Measurements from ENCODE around the gene TRIM39. TPM values are rescaled to one million over a fixed set of nuclear protein-coding genes. Genes with fewer than 3 reads are reported as not detected.

TRIM39 gene
- total and polyA plus RNA-seq, 2 donors (not counting 1 experiment from before 2014, with no cell fraction given), result 18.1 to 31.4 TPM

DNA sequence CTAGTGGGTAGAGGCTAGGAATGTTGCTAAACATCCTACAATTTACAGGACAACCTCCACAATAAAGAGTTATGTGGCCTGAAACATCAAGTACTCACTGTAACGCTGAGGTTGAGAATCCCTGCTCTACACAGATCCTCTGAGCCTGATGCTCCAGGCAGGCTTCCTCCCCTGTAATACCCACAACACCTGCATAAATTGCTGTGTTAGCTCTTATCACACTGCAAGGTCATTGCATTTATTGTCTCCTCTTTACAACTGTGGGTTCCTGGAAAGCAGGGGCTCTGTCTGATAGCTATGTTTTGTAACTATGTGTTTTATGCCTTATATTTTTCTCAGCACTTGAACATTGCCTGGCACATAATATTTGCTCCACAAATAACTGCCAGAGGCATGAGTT lies 29.8 kb downstream of the TRIM39 start:
- Mint-ChIP-seq H3K4me3 (no peak overlapping the region), H3K27ac (no peak overlapping the region), H3K27me3 (peaks cover 42% of the 10 kb centered on the region), H3K4me1 (peaks cover 9% of the 10 kb centered on the region), H3K9me3 (ENCODE audit: insufficient read depth) (no peaks in the 10 kb centered on the region)
- Histone ChIP-seq H3K4me3 (ENCODE audit: control extremely low read depth in 1 of 5, extremely low read depth in 1 of 5, insufficient read depth in 1 of 5, low read depth in 2 of 5, low read length in 4 of 5) (no peak overlapping the region), H3K27me3 (replicated peaks in 1 of 4; ENCODE audit: control extremely low read depth in 1 of 4, control insufficient read depth in 3 of 4, insufficient read depth in 4 of 4, low read length in 3 of 4) (peaks cover 0 to 44% (median 26%) of the 10 kb centered on the region in 4 experiments), H3K9me3 (ENCODE audit: control extremely low read depth in 1 of 3, control insufficient read depth in 2 of 3, insufficient read depth in 1 of 3, low read length in 2 of 3) (peaks cover 0 to 5% (median 0%) of the 10 kb centered on the region in 3 donors), H3K36me3 (replicated peaks in 1 of 2; ENCODE audit: control extremely low read depth in 1 of 2, control insufficient read depth in 1 of 2, extremely low read depth in 1 of 2, insufficient read depth in 2 of 2, low read length in 1 of 2) (no peaks in the 10 kb centered on the region), H3K9ac (ENCODE audit: low read length) (no peak overlapping the region), H3K27ac (ENCODE audit: low read length in 2 of 2) (no peak overlapping the region), H3K79me2 (ENCODE audit: control insufficient read depth, insufficient read depth, low read length) (no peaks in the 10 kb centered on the region), H2AFZ (ENCODE audit: insufficient read depth, low read depth, low read length, poor library complexity, severe bottlenecking) (no peak overlapping the region), H3K4me1 (ENCODE audit: control insufficient read depth in 2 of 2, insufficient read depth in 2 of 2, low read length in 2 of 2) (peaks cover 7 to 12% of the 10 kb centered on the region in 2 donors), H3K4me2 (replicated peaks; ENCODE audit: low read depth, low read length, poor library complexity, severe bottlenecking) (no peak overlapping the region), H4K20me1 (ENCODE audit: control insufficient read depth, insufficient read depth, low read length, poor library complexity, severe bottlenecking) (no peaks in the 10 kb centered on the region)
- POLR2A ChIA-PET, result no interaction called here
- CTCF ChIA-PET, result interaction anchor here (0.7 to 1.3 kb wide), 4 partner anchors 9 to 559 kb away, joined by 3 read pairs; no protein-coding TSS in a partner anchor
- no peak for ATAC-seq (ENCODE audit: low read depth)
- intact Hi-C loops (cut with micrococcal nuclease), result no loop called here
- no peak for DNase-seq
- WGBS (ENCODE audit: insufficient coverage), result 88% methylated on average over 1 of the region's 1 CpG
- TF ChIP-seq EZH2 (IDR thresholded peaks at IDR 0.05; ENCODE audit: borderline replicate concordance, insufficient read depth, low read depth, low read length, poor library complexity, severe bottlenecking), result no peak
- TF ChIP-seq, protein P1, sequence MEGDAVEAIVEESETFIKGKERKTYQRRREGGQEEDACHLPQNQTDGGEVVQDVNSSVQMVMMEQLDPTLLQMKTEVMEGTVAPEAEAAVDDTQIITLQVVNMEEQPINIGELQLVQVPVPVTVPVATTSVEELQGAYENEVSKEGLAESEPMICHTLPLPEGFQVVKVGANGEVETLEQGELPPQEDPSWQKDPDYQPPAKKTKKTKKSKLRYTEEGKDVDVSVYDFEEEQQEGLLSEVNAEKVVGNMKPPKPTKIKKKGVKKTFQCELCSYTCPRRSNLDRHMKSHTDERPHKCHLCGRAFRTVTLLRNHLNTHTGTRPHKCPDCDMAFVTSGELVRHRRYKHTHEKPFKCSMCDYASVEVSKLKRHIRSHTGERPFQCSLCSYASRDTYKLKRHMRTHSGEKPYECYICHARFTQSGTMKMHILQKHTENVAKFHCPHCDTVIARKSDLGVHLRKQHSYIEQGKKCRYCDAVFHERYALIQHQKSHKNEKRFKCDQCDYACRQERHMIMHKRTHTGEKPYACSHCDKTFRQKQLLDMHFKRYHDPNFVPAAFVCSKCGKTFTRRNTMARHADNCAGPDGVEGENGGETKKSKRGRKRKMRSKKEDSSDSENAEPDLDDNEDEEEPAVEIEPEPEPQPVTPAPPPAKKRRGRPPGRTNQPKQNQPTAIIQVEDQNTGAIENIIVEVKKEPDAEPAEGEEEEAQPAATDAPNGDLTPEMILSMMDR (IDR thresholded peaks at IDR 0.05), result no peak

DNA sequence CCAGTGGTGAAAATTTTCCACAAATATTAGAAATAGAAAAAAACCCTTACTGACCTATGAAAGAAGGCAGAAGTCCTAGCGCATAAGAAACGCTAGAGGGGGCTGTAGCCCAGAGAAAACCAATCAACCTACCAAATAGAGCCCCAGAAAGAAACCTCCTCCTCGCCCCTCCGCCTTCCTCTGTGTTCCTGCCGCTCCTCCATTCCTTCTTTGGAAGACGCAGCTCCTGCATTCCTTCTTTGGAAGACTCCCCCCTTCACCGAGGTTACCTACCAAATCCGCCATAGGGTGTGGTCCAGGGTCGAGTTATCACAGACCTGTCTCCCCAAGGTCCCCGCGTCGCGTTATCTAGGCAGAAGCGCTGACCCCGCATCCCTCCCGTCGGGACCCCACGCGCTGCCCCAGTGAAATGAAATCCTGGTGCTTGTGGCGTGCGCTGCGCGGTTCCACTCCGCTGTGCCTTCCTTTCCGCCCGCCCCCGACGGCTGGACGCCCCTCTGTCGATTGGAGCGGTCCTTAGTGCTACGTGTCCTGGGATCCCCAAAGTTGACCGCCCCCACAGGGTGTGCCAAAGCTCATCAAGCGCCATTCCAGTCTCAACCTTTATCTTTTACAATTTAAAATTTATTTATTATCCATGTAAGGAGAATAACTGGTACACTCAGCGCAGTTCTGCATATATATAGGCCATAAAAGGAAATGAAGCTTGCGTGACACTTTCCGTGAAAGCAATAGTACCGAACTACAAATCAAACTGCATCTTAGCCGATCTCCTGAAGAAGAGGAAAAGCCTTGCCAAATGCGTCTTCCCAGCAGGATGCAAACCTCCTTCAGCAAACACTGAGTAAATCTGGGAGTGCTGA lies 31.2 kb downstream of the TRIM39 start:
- H3K9me3 ChIP-seq (ENCODE audit: control extremely low read depth in 1 of 3, control insufficient read depth in 2 of 3, insufficient read depth in 1 of 3, low read length in 2 of 3), result peaks cover 0 to 5% (median 0%) of the 10 kb centered on the region in 3 donors
- H3K36me3 ChIP-seq (replicated peaks in 1 of 2; ENCODE audit: control extremely low read depth in 1 of 2, control insufficient read depth in 1 of 2, extremely low read depth in 1 of 2, insufficient read depth in 2 of 2, low read length in 1 of 2), result no peaks in the 10 kb centered on the region
- Mint-ChIP-seq H3K27me3 (peaks cover 51% of the 10 kb centered on the region), H3K27ac (no peak overlapping the region), H3K9me3 (ENCODE audit: insufficient read depth) (no peaks in the 10 kb centered on the region), H3K4me1 (peaks cover 9% of the 10 kb centered on the region), H3K4me3 (peak overlapping the region; percentile 93)
- peaks cover 7 to 12% of the 10 kb centered on the region in 2 donors for H3K4me1 ChIP-seq (ENCODE audit: control insufficient read depth in 2 of 2, insufficient read depth in 2 of 2, low read length in 2 of 2)
- ChIA-PET CTCF (interaction anchor here (0.8 to 3.4 kb wide), 9 partner anchors 9 to 372 kb away, joined by 3 to 20 read pairs (median 3); no protein-coding TSS in a partner anchor), POLR2A (no interaction called here)
- peak overlapping the region; percentile 87 for H3K4me2 ChIP-seq (replicated peaks; ENCODE audit: low read depth, low read length, poor library complexity, severe bottlenecking)
- peak overlapping the region; percentile 61 for H3K9ac ChIP-seq (ENCODE audit: low read length)
- WGBS (ENCODE audit: insufficient coverage), result 7% methylated on average over 34 of the region's 40 CpGs
- no peaks in the 10 kb centered on the region for H4K20me1 ChIP-seq (ENCODE audit: control insufficient read depth, insufficient read depth, low read length, poor library complexity, severe bottlenecking)
- no peaks in the 10 kb centered on the region for H3K79me2 ChIP-seq (ENCODE audit: control insufficient read depth, insufficient read depth, low read length)
- H3K4me3 ChIP-seq (ENCODE audit: control extremely low read depth in 1 of 5, extremely low read depth in 1 of 5, insufficient read depth in 1 of 5, low read depth in 2 of 5, low read length in 4 of 5), result peak overlapping the region; percentile 28 to 64 (median 51)
- ATAC-seq (ENCODE audit: low read depth) (peak; percentile 82), DNase-seq (peak; percentile 81)
- H3K27me3 ChIP-seq (replicated peaks in 1 of 4; ENCODE audit: control extremely low read depth in 1 of 4, control insufficient read depth in 3 of 4, insufficient read depth in 4 of 4, low read length in 3 of 4), result peaks cover 0 to 55% (median 32%) of the 10 kb centered on the region in 4 experiments
- peak overlapping the region; percentile 81 for H2AFZ ChIP-seq (ENCODE audit: insufficient read depth, low read depth, low read length, poor library complexity, severe bottlenecking)
- TF ChIP-seq, protein P1 (IDR thresholded peaks at IDR 0.05), result peak; percentile 90
- no peak for TF ChIP-seq EZH2 (IDR thresholded peaks at IDR 0.05; ENCODE audit: borderline replicate concordance, insufficient read depth, low read depth, low read length, poor library complexity, severe bottlenecking)
- intact Hi-C loops (cut with micrococcal nuclease), result loop anchor here (1.0 kb wide), 2 partner anchors 13 to 39 kb away; partner anchors contain the start of gene RPP21
- H3K27ac ChIP-seq (ENCODE audit: low read length in 2 of 2), result no peak overlapping the region
